OCI-LY3 (cell line): ENCODE measurements around the gene KCNK18.

Experiments used
- EZH2phosphoT487 ChIP-seq: fragments of 200-600 bp; shearing (Covaris generic); IDR thresholded peaks from 2 replicates; pipeline ENCODE4 v1.6.1; 2018; ENCODE audit warnings: antibody characterized with exemption, mixed run types, low read depth
- TF ChIP-seq, protein P1 (sequence below): fragments of 200-600, 300-600 bp; sonication (generic); IDR thresholded peaks from 2 replicates; pipeline ENCODE4 v1.5.1; 2014; ENCODE audit warnings: antibody characterized with exemption, low read length, low read depth

DNA sequence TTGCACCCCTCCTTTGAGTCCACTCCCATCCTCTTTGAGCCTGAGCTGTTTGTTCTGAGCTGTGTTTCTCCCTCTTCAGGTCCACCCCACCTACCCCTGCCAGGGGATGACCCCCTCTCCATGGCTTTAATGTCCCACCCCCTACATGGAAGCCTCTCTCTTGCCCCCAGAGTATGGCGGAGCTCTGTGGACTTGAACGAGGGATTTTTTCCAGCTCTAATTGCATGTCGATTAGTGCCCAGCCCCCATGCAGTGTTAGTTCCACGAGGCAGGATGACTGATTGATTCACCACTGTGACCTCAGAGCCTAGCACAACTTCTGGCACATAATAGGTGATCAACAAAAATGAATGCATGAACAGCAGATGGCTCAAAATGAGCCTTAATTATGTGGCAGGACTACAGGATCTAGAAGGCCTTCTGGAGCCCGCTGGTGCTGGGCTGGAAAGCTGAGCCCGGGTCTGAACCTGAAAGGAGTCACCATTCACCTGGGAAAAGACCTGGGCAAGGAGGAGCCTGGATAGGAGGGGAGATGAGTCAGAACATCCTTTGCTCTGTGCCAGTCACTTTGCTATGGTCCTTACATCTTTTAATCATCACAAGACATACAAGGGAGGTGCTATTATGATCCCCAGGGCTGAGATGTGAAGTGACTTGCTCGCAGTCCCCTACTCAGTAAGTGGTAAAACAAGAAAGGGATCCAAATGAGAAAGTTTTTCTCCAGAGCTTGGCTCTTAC, 26.6 kb downstream of the KCNK18 start:
- TF ChIP-seq, protein P1, sequence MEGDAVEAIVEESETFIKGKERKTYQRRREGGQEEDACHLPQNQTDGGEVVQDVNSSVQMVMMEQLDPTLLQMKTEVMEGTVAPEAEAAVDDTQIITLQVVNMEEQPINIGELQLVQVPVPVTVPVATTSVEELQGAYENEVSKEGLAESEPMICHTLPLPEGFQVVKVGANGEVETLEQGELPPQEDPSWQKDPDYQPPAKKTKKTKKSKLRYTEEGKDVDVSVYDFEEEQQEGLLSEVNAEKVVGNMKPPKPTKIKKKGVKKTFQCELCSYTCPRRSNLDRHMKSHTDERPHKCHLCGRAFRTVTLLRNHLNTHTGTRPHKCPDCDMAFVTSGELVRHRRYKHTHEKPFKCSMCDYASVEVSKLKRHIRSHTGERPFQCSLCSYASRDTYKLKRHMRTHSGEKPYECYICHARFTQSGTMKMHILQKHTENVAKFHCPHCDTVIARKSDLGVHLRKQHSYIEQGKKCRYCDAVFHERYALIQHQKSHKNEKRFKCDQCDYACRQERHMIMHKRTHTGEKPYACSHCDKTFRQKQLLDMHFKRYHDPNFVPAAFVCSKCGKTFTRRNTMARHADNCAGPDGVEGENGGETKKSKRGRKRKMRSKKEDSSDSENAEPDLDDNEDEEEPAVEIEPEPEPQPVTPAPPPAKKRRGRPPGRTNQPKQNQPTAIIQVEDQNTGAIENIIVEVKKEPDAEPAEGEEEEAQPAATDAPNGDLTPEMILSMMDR = no peak
- no peak for TF ChIP-seq EZH2phosphoT487
